ENCODE results near the gene HERPUD1. TPM values are rescaled to one million over a fixed set of nuclear protein-coding genes. Genes with fewer than 3 reads are reported as not detected.
A peak's percentile ranks its signal among the peaks of the same experiment; 100 is the strongest.

HERPUD1 gene
- total RNA-seq, 2 donors from 2014 or later = 162 to 186 TPM

- peak; percentile 87 for ATAC-seq (replicated peaks)
- Mint-ChIP-seq H3K27me3 (no peaks in the 10 kb centered on the region), H3K4me3 (no peak overlapping the region), H3K36me3 (ENCODE audit: low read depth) (peaks cover 14% of the 10 kb centered on the region), H3K4me1 (peaks cover 19% of the 10 kb centered on the region), H3K27ac (peak overlapping the region; percentile 23), H3K9me3 (no peaks in the 10 kb centered on the region)
Observed at GRCh38 chr16:56950881-56951771, 19.2 kb downstream of the HERPUD1 start.

- Mint-ChIP-seq H3K36me3 (ENCODE audit: low read depth) (no peaks in the 10 kb centered on the region), H3K4me3 (no peak overlapping the region)
- ATAC-seq (replicated peaks) = no peak
Observed at GRCh38 chr16:56953006-56953405, 21.1 kb downstream of the HERPUD1 start.

GRCh38 chr16:56956076-56956475 lies 24.1 kb downstream of the HERPUD1 start:
- no peak overlapping the region for H3K27ac Mint-ChIP-seq
- H3K9me3 Mint-ChIP-seq = no peaks in the 10 kb centered on the region
- no peak overlapping the region for H3K4me3 Mint-ChIP-seq
- H3K4me1 Mint-ChIP-seq = peaks cover 5% of the 10 kb centered on the region
- no peaks in the 10 kb centered on the region for H3K36me3 Mint-ChIP-seq (ENCODE audit: low read depth)
- H3K27me3 Mint-ChIP-seq = no peaks in the 10 kb centered on the region
- ATAC-seq (replicated peaks) = no peak

More at GRCh38 chr16:56953006-56953405, 21.1 kb downstream of the HERPUD1 start:
- no peaks in the 10 kb centered on the region for H3K27me3 Mint-ChIP-seq
- H3K27ac Mint-ChIP-seq = peak overlapping the region; percentile 32
- H3K9me3 Mint-ChIP-seq = no peaks in the 10 kb centered on the region
- peaks cover 13% of the 10 kb centered on the region for H3K4me1 Mint-ChIP-seq

- Mint-ChIP-seq H3K4me3 (no peak overlapping the region), H3K36me3 (ENCODE audit: low read depth) (no peaks in the 10 kb centered on the region), H3K27me3 (no peaks in the 10 kb centered on the region), H3K27ac (no peak overlapping the region), H3K4me1 (no peaks in the 10 kb centered on the region), H3K9me3 (no peaks in the 10 kb centered on the region)
- ATAC-seq (replicated peaks) = no peak
Observed at GRCh38 chr16:56956756-56957155, 24.8 kb downstream of the HERPUD1 start.

GRCh38 chr16:56960681-56961281 lies 28.8 kb downstream of the HERPUD1 start:
- Mint-ChIP-seq H3K27ac (no peak overlapping the region), H3K4me3 (no peak overlapping the region), H3K9me3 (no peaks in the 10 kb centered on the region), H3K4me1 (peaks cover 15% of the 10 kb centered on the region), H3K36me3 (ENCODE audit: low read depth) (no peaks in the 10 kb centered on the region), H3K27me3 (no peaks in the 10 kb centered on the region)
- ATAC-seq (replicated peaks) = no peak

- no peak overlapping the region for H3K4me3 Mint-ChIP-seq
- H3K27ac Mint-ChIP-seq = no peak overlapping the region
- no peaks in the 10 kb centered on the region for H3K36me3 Mint-ChIP-seq (ENCODE audit: low read depth)
- H3K9me3 Mint-ChIP-seq = no peaks in the 10 kb centered on the region
- H3K27me3 Mint-ChIP-seq = no peaks in the 10 kb centered on the region
- ATAC-seq (replicated peaks) = no peak
- H3K4me1 Mint-ChIP-seq = peaks cover 17% of the 10 kb centered on the region
Observed at GRCh38 chr16:56961386-56961785, 29.4 kb downstream of the HERPUD1 start.

GRCh38 chr16:56961851-56962281 lies 29.9 kb downstream of the HERPUD1 start, which contains the start of gene CETP:
CETP (plus strand) TSS chr16:56961950; CDS start chr16:56961980, 30 bp downstream.
- H3K27ac Mint-ChIP-seq = no peak within 1 kb of the TSS
- ATAC-seq (replicated peaks) = no peak
- peaks cover 17% of the 10 kb centered on the region for H3K4me1 Mint-ChIP-seq
- no peak within 1 kb of the TSS for H3K4me3 Mint-ChIP-seq
- no peaks in the 10 kb centered on the region for H3K27me3 Mint-ChIP-seq
- no peaks in the 10 kb centered on the region for H3K9me3 Mint-ChIP-seq
- H3K36me3 Mint-ChIP-seq (ENCODE audit: low read depth) = no peaks in the 10 kb centered on the region

- H3K27ac Mint-ChIP-seq = peak overlapping the region; percentile 89
Observed at GRCh38 chr16:56964243-56965148, 32.6 kb downstream of the HERPUD1 start.

GRCh38 chr16:56965149-56966092 lies 33.5 kb downstream of the HERPUD1 start:
- H3K36me3 Mint-ChIP-seq (ENCODE audit: low read depth) = no peaks in the 10 kb centered on the region
- H3K27ac Mint-ChIP-seq = peak overlapping the region; percentile 89
- H3K9me3 Mint-ChIP-seq = no peaks in the 10 kb centered on the region
- ATAC-seq (replicated peaks) = peak; percentile 38
- peak overlapping the region; percentile 25 for H3K4me3 Mint-ChIP-seq
- no peaks in the 10 kb centered on the region for H3K27me3 Mint-ChIP-seq
- peaks cover 17% of the 10 kb centered on the region for H3K4me1 Mint-ChIP-seq

More at GRCh38 chr16:56964243-56965148, 32.6 kb downstream of the HERPUD1 start:
- Mint-ChIP-seq H3K4me3 (no peak overlapping the region), H3K9me3 (no peaks in the 10 kb centered on the region), H3K27me3 (no peaks in the 10 kb centered on the region), H3K4me1 (peaks cover 17% of the 10 kb centered on the region), H3K36me3 (ENCODE audit: low read depth) (no peaks in the 10 kb centered on the region)
- peak; percentile 94 for ATAC-seq (replicated peaks)

GRCh38 chr16:56966093-56966475 lies 34.1 kb downstream of the HERPUD1 start:
- Mint-ChIP-seq H3K9me3 (no peaks in the 10 kb centered on the region), H3K4me3 (peak overlapping the region; percentile 25), H3K36me3 (ENCODE audit: low read depth) (no peaks in the 10 kb centered on the region), H3K27ac (peak overlapping the region; percentile 22), H3K27me3 (no peaks in the 10 kb centered on the region), H3K4me1 (peaks cover 19% of the 10 kb centered on the region)
- no peak for ATAC-seq (replicated peaks)

GRCh38 chr16:56967733-56968132 lies 35.8 kb downstream of the HERPUD1 start:
- H3K4me1 Mint-ChIP-seq = peaks cover 24% of the 10 kb centered on the region
- no peaks in the 10 kb centered on the region for H3K9me3 Mint-ChIP-seq

GRCh38 chr16:56969769-56970168 lies 37.8 kb downstream of the HERPUD1 start:
- Mint-ChIP-seq H3K27me3 (no peaks in the 10 kb centered on the region), H3K4me3 (no peak overlapping the region), H3K27ac (no peak overlapping the region), H3K4me1 (peaks cover 31% of the 10 kb centered on the region), H3K36me3 (ENCODE audit: low read depth) (no peaks in the 10 kb centered on the region), H3K9me3 (no peaks in the 10 kb centered on the region)
- ATAC-seq (replicated peaks) = no peak

More at GRCh38 chr16:56967733-56968132, 35.8 kb downstream of the HERPUD1 start:
- H3K36me3 Mint-ChIP-seq (ENCODE audit: low read depth) = no peaks in the 10 kb centered on the region
- H3K27me3 Mint-ChIP-seq = no peaks in the 10 kb centered on the region
- no peak for ATAC-seq (replicated peaks)
- H3K4me3 Mint-ChIP-seq = no peak overlapping the region
- H3K27ac Mint-ChIP-seq = no peak overlapping the region

All from activated T-helper 17 cell treated with anti-CD3 and anti-CD28 coated beads, Interleukin-2, amount 50 U/mL, for 72 hours (primary cell).